Activated CD4-positive, alpha-beta memory T cell treated with anti-CD3 and anti-CD28 coated beads, Interleukin-2, amount 10 ng/mL, durations not matched to agents 7 days and 5 days (primary cell): ENCODE results near the gene RPIA. TPM values are rescaled to one million over a fixed set of nuclear protein-coding genes. Genes with fewer than 3 reads are reported as not detected.
A peak's percentile ranks its signal among the peaks of the same experiment; 100 is the strongest.

ENCODE experiments used
- CTCF ChIA-PET: fragments of 350-600 bp; sonication (Branson Sonifier 250); formaldehyde crosslinking; loops from one replicate; lab custom pipeline; 2021; ENCODE audit warnings: antibody characterized with exemption, inconsistent platforms; lab: Charles Lee
- POLR2A ChIA-PET: fragments of 350-600 bp; sonication (Branson Sonifier 250); formaldehyde crosslinking; loops from one replicate; lab custom pipeline; 2021; ENCODE audit warnings: antibody characterized with exemption; lab: Charles Lee
- DNase-seq: peaks from one replicate; pipeline ENCODE4 v3.0.0-alpha.2; 2020
- H3K27ac Mint-ChIP-seq: one replicate; pipeline ENCODE4 v1.8.0; 2021; ENCODE audit warnings: mild to moderate bottlenecking, mixed read lengths
- H3K27me3 Mint-ChIP-seq: one replicate; pipeline ENCODE4 v1.8.0; 2021; ENCODE audit warnings: mixed read lengths
- H3K36me3 Mint-ChIP-seq: one replicate; pipeline ENCODE4 v1.8.0; 2021; ENCODE audit warnings: low read depth, mixed read lengths
- H3K4me1 Mint-ChIP-seq: one replicate; pipeline ENCODE4 v1.8.0; 2021; ENCODE audit warnings: mixed read lengths
- H3K4me3 Mint-ChIP-seq: one replicate; pipeline ENCODE4 v1.8.0; 2021; ENCODE audit warnings: mild to moderate bottlenecking, mixed read lengths
- H3K9me3 Mint-ChIP-seq: one replicate; pipeline ENCODE4 v1.8.0; 2021; ENCODE audit warnings: mixed read lengths
- total RNA-seq, 2 experiments: library from RNA; stranded (reverse); gene quantifications; one replicate each; pipeline ENCODE4 v1.2.3, GENCODE V29; 2021

The RPIA gene
- total RNA-seq, 2 experiments from 2014 or later: 27.9 to 30.1 TPM

- Mint-ChIP-seq H3K27ac (no peak overlapping the region), H3K36me3 (no peaks in the 10 kb centered on the region), H3K4me1 (peaks cover 4% of the 10 kb centered on the region), H3K4me3 (no peak overlapping the region), H3K9me3 (no peaks in the 10 kb centered on the region), H3K27me3 (no peaks in the 10 kb centered on the region)
- DNase-seq: no peak
- CTCF ChIA-PET: interaction anchor here (0.7 to 1.7 kb wide), 6 partner anchors 8 to 84 kb away, joined by 3 to 8 read pairs (median 3); no protein-coding TSS in a partner anchor
- POLR2A ChIA-PET: interaction anchor here (0.9 to 5.5 kb wide), 2 partner anchors 40 to 72 kb away, joined by 3 to 36 read pairs; partner anchors contain the start of gene EIF2AK3
Observed at GRCh38 chr2:88667219-88667618, 24.3 kb upstream of the RPIA start.

- Mint-ChIP-seq H3K4me1 (peaks cover 4% of the 10 kb centered on the region), H3K27me3 (peaks cover 3% of the 10 kb centered on the region), H3K9me3 (no peaks in the 10 kb centered on the region), H3K4me3 (no peak overlapping the region), H3K36me3 (no peaks in the 10 kb centered on the region), H3K27ac (no peak overlapping the region)
- POLR2A ChIA-PET: interaction anchor here (0.7 to 5.5 kb wide), 5 partner anchors 42 to 78 kb away, joined by 3 to 36 read pairs (median 3); partner anchors contain the start of gene EIF2AK3
- DNase-seq: no peak
- CTCF ChIA-PET: interaction anchor here (0.6 to 5.5 kb wide), 21 partner anchors 10 to 320 kb away, joined by 3 to 121 read pairs (median 4); partner anchors contain the start of gene EIF2AK3
Observed at GRCh38 chr2:88668862-88669261, 22.6 kb upstream of the RPIA start.

GRCh38 chr2:88669482-88670214, 21.8 kb upstream of the RPIA start:
- POLR2A ChIA-PET: interaction anchor here (0.7 to 5.5 kb wide), 6 partner anchors 23 to 79 kb away, joined by 3 to 36 read pairs (median 3); partner anchors contain the start of gene EIF2AK3
- peak; percentile 48 for DNase-seq
- Mint-ChIP-seq H3K4me1 (peaks cover 4% of the 10 kb centered on the region), H3K9me3 (no peaks in the 10 kb centered on the region), H3K27me3 (peaks cover 8% of the 10 kb centered on the region), H3K4me3 (no peak overlapping the region), H3K27ac (no peak overlapping the region), H3K36me3 (no peaks in the 10 kb centered on the region)
- CTCF ChIA-PET: interaction anchor here (0.6 to 5.5 kb wide), 23 partner anchors 10 to 321 kb away, joined by 3 to 121 read pairs (median 4); partner anchors contain the start of gene EIF2AK3

- Mint-ChIP-seq H3K9me3 (no peaks in the 10 kb centered on the region), H3K27ac (no peak overlapping the region), H3K27me3 (peaks cover 8% of the 10 kb centered on the region), H3K36me3 (no peaks in the 10 kb centered on the region), H3K4me3 (no peak overlapping the region), H3K4me1 (peaks cover 4% of the 10 kb centered on the region)
- CTCF ChIA-PET: interaction anchor here (0.6 to 5.5 kb wide), 23 partner anchors 8 to 127 kb away, joined by 3 to 121 read pairs (median 4); partner anchors contain the start of genes EIF2AK3 and RPIA
- POLR2A ChIA-PET: interaction anchor here (0.6 to 5.5 kb wide), 2 partner anchors 45 to 78 kb away, joined by 3 to 36 read pairs; partner anchors contain the start of gene EIF2AK3
- no peak for DNase-seq
Observed at GRCh38 chr2:88671786-88672427, 19.6 kb upstream of the RPIA start.

- H3K9me3 Mint-ChIP-seq: no peaks in the 10 kb centered on the region
- ChIA-PET CTCF (interaction anchor here (0.8 to 5.5 kb wide), 6 partner anchors 10 to 93 kb away, joined by 4 to 121 read pairs (median 11); partner anchors contain the start of genes EIF2AK3 and RPIA), POLR2A (interaction anchor here (0.8 to 1.5 kb wide), 4 partner anchors 9 to 73 kb away, joined by 3 to 7 read pairs (median 3); partner anchors contain the start of gene EIF2AK3)
- no peak overlapping the region for H3K27ac Mint-ChIP-seq
- H3K36me3 Mint-ChIP-seq: no peaks in the 10 kb centered on the region
- H3K4me3 Mint-ChIP-seq: no peak overlapping the region
- peaks cover 8% of the 10 kb centered on the region for H3K27me3 Mint-ChIP-seq
- no peaks in the 10 kb centered on the region for H3K4me1 Mint-ChIP-seq
- no peak for DNase-seq
Observed at GRCh38 chr2:88673363-88673762, 18.1 kb upstream of the RPIA start.

- H3K27me3 Mint-ChIP-seq: no peaks in the 10 kb centered on the region
- H3K4me3 Mint-ChIP-seq: no peak overlapping the region
- H3K4me1 Mint-ChIP-seq: no peaks in the 10 kb centered on the region
- no peak for DNase-seq
- ChIA-PET POLR2A (interaction anchor here (1.4 kb wide), 1 partner anchor 10 kb away, joined by 4 read pairs; no protein-coding TSS in a partner anchor), CTCF (interaction anchor here (2.0 kb wide), 1 partner anchor 9 kb away, joined by 5 read pairs; no protein-coding TSS in a partner anchor)
- H3K9me3 Mint-ChIP-seq: peaks cover 18% of the 10 kb centered on the region
- peaks cover 13% of the 10 kb centered on the region for H3K36me3 Mint-ChIP-seq
- no peak overlapping the region for H3K27ac Mint-ChIP-seq
Observed at GRCh38 chr2:88680266-88680902, 11.1 kb upstream of the RPIA start.

- Mint-ChIP-seq H3K4me3 (no peak overlapping the region), H3K27me3 (no peaks in the 10 kb centered on the region), H3K9me3 (peaks cover 18% of the 10 kb centered on the region), H3K4me1 (no peaks in the 10 kb centered on the region), H3K27ac (no peak overlapping the region), H3K36me3 (peaks cover 13% of the 10 kb centered on the region)
- no peak for DNase-seq
- ChIA-PET CTCF (interaction anchor here (0.6 to 2.0 kb wide), 3 partner anchors 9 to 306 kb away, joined by 3 to 5 read pairs (median 4); no protein-coding TSS in a partner anchor), POLR2A (interaction anchor here (1.4 kb wide), 1 partner anchor 10 kb away, joined by 4 read pairs; no protein-coding TSS in a partner anchor)
Observed at GRCh38 chr2:88680916-88681315, 10.6 kb upstream of the RPIA start.

GRCh38 chr2:88683160-88684021, 8.1 kb upstream of the RPIA start:
- H3K36me3 Mint-ChIP-seq: peaks cover 13% of the 10 kb centered on the region
- ChIA-PET POLR2A (no interaction called here), CTCF (interaction anchor here (1.2 kb wide), 1 partner anchor 8 kb away, joined by 4 read pairs; the partner anchor contains the start of gene RPIA)
- DNase-seq: no peak
- H3K27me3 Mint-ChIP-seq: no peaks in the 10 kb centered on the region
- peaks cover 18% of the 10 kb centered on the region for H3K9me3 Mint-ChIP-seq
- no peak overlapping the region for H3K27ac Mint-ChIP-seq
- H3K4me1 Mint-ChIP-seq: no peaks in the 10 kb centered on the region
- no peak overlapping the region for H3K4me3 Mint-ChIP-seq

- Mint-ChIP-seq H3K36me3 (peaks cover 13% of the 10 kb centered on the region), H3K27me3 (no peaks in the 10 kb centered on the region), H3K4me3 (no peak overlapping the region), H3K27ac (no peak overlapping the region), H3K9me3 (peaks cover 18% of the 10 kb centered on the region), H3K4me1 (peaks cover 3% of the 10 kb centered on the region)
- POLR2A ChIA-PET: no interaction called here
- CTCF ChIA-PET: no interaction called here
- no peak for DNase-seq
Observed at GRCh38 chr2:88684519-88684918, 7.0 kb upstream of the RPIA start.

- H3K9me3 Mint-ChIP-seq: peaks cover 18% of the 10 kb centered on the region
- ChIA-PET CTCF (no interaction called here), POLR2A (no interaction called here)
- H3K4me1 Mint-ChIP-seq: peaks cover 21% of the 10 kb centered on the region
- H3K27me3 Mint-ChIP-seq: no peaks in the 10 kb centered on the region
- no peak for DNase-seq
- no peak overlapping the region for H3K27ac Mint-ChIP-seq
- peaks cover 13% of the 10 kb centered on the region for H3K36me3 Mint-ChIP-seq
- H3K4me3 Mint-ChIP-seq: no peak overlapping the region
Observed at GRCh38 chr2:88686320-88686719, 5.2 kb upstream of the RPIA start.

- Mint-ChIP-seq H3K36me3 (peaks cover 13% of the 10 kb centered on the region), H3K27ac (no peak overlapping the region), H3K27me3 (no peaks in the 10 kb centered on the region), H3K4me1 (peaks cover 28% of the 10 kb centered on the region), H3K9me3 (peaks cover 18% of the 10 kb centered on the region), H3K4me3 (no peak overlapping the region)
- POLR2A ChIA-PET: no interaction called here
- no peak for DNase-seq
- CTCF ChIA-PET: no interaction called here
Observed at GRCh38 chr2:88687384-88687783, 4.1 kb upstream of the RPIA start.
